Tibial nerve (tissue), 4 donors: Measurements from ENCODE around the gene COL27A1. TPM values are rescaled to one million over a fixed set of nuclear protein-coding genes. Genes with fewer than 3 reads are reported as not detected.

Source experiments
- DNase-seq, 2 donors: peaks; one replicate each; pipeline ENCODE4 v3.0.0-alpha.2; 2019; ENCODE audit warnings: low spot score in 2 of 2
- H3K27ac ChIP-seq, 4 donors: fragments of 200-600 bp; sonication (generic) in 3 of 4; one replicate each; pipeline ENCODE4 v1.5.1; 2017 to 2019; ENCODE audit warnings: mild to moderate bottlenecking in 1 of 4
- H3K27me3 ChIP-seq, 2 donors: fragments of 200-600 bp; sonication (generic) in 1 of 2; one replicate each; pipeline versions ENCODE4 v1.5.1 to v1.6.0; 2017 to 2019
- H3K36me3 ChIP-seq, 3 donors: fragments of 200-600 bp; sonication (generic); one replicate each; pipeline ENCODE4 v1.5.1; 2018 to 2019
- H3K4me1 ChIP-seq, 4 donors: fragments of 200-600 bp; sonication (generic) in 3 of 4; one replicate each; pipeline ENCODE4 v1.5.1; 2017 to 2019
- H3K4me3 ChIP-seq, 4 donors: fragments of 200-600 bp; sonication (generic) in 3 of 4; one replicate each; pipeline ENCODE4 v1.5.1; 2017 to 2019; ENCODE audit warnings: mild to moderate bottlenecking in 1 of 4, moderate library complexity in 1 of 4
- H3K9me3 ChIP-seq, 4 donors: fragments of 200-600 bp; sonication (generic) in 3 of 4; one replicate each; pipeline ENCODE4 v1.5.1; 2017 to 2019
- CTCF ChIP-seq, 5 experiments: fragments of 200-600 bp in 3 of 5; fragments of 450-650 bp in 2 of 5; sonication (generic) in 3 of 5; IDR thresholded peaks; one replicate each; pipeline ENCODE4 v1.5.1; 2016 to 2019; ENCODE audit warnings: antibody characterized with exemption in 5 of 5, mild to moderate bottlenecking in 3 of 5, moderate library complexity in 2 of 5
- EP300 ChIP-seq, 2 donors: sonication (generic); formaldehyde crosslinking; IDR thresholded peaks; one replicate each; pipeline ENCODE4 v1.6.1; 2017; ENCODE audit warnings: antibody characterized with exemption in 2 of 2, mild to moderate bottlenecking in 1 of 2
- POLR2A ChIP-seq, 2 donors: fragments of 450-650 bp; IDR thresholded peaks; one replicate each; pipeline ENCODE4 v1.6.1; 2017; ENCODE audit warnings: antibody characterized with exemption in 2 of 2, mild to moderate bottlenecking in 2 of 2, moderate library complexity in 2 of 2
- WGBS, 2 donors: methylation state at CpG; one replicate each; pipeline ENCODE4 v1.1.5; 2018; 5-methylcytosine and 5-hydroxymethylcytosine counted together
- total RNA-seq, 4 donors: library from RNA; depleted of rRNA; stranded (reverse); fragments of >200 nt; gene quantifications; one replicate each; pipeline ENCODE4 v1.1.0, GENCODE V29; 2016

Gene COL27A1
- total RNA-seq, 4 donors from 2014 or later = 14.9 to 55.8 (median 27.7) TPM

GRCh38 chr9:114141553-114142402 is 13.6 kb upstream of the COL27A1 start:
- peak in 1 of 2 donors; percentile 51 for DNase-seq
- TF ChIP-seq EP300 (IDR thresholded peaks at IDR 0.05) (no peak), CTCF (IDR thresholded peaks at IDR 0.05) (no peak), POLR2A (IDR thresholded peaks at IDR 0.05) (no peak)
- 59 to 64% methylated on average over 7 of the region's 7 CpGs for WGBS, 2 donors
- Histone ChIP-seq H3K36me3 (no peaks in the 10 kb centered on the region), H3K9me3 (no peaks in the 10 kb centered on the region), H3K4me1 (peaks cover 0 to 30% (median 0%) of the 10 kb centered on the region in 4 donors), H3K4me3 (no peak overlapping the region), H3K27me3 (no peaks in the 10 kb centered on the region), H3K27ac (no peak overlapping the region)

GRCh38 chr9:114143234-114143633 is 12.1 kb upstream of the COL27A1 start:
- H3K4me3 ChIP-seq = no peak overlapping the region
- H3K9me3 ChIP-seq = no peaks in the 10 kb centered on the region
- no peaks in the 10 kb centered on the region for H3K36me3 ChIP-seq
- H3K4me1 ChIP-seq = peaks cover 0 to 30% (median 0%) of the 10 kb centered on the region in 4 donors
- WGBS, 2 donors = 94 to 95% methylated on average over 5 of the region's 5 CpGs
- no peak for DNase-seq
- H3K27me3 ChIP-seq = no peaks in the 10 kb centered on the region
- no peak for TF ChIP-seq CTCF (IDR thresholded peaks at IDR 0.05)
- no peak for TF ChIP-seq EP300 (IDR thresholded peaks at IDR 0.05)
- TF ChIP-seq POLR2A (IDR thresholded peaks at IDR 0.05) = no peak
- H3K27ac ChIP-seq = no peak overlapping the region

DNA sequence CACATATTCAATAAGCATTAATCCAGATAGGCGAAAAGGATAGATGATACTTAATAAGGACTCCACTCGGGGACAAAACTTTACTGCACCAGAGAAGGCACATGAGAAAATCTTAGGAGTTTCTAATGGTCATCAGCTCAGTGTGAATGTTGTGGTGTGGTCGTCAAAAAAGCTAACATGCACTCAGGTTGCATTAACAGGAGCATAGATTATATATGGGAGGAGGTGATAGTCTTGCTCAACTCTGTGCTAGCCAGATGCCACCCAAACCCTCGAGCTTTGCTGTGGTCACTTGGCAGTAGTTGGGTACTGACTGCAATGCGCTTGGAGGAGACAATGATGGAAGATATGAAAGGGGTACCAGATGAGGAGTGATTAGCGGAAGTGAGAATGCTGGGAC is 8.6 kb upstream of the COL27A1 start:
- no peaks in the 10 kb centered on the region for H3K27me3 ChIP-seq
- H3K4me1 ChIP-seq = peaks cover 0 to 6% (median 0%) of the 10 kb centered on the region in 4 donors
- no peaks in the 10 kb centered on the region for H3K36me3 ChIP-seq
- DNase-seq = no peak
- 85 to 89% methylated on average over 6 of the region's 6 CpGs for WGBS, 2 donors
- TF ChIP-seq POLR2A (IDR thresholded peaks at IDR 0.05) = no peak
- TF ChIP-seq CTCF (IDR thresholded peaks at IDR 0.05) = no peak
- no peak for TF ChIP-seq EP300 (IDR thresholded peaks at IDR 0.05)
- H3K9me3 ChIP-seq = no peaks in the 10 kb centered on the region
- H3K27ac ChIP-seq = no peak overlapping the region
- H3K4me3 ChIP-seq = no peak overlapping the region

GRCh38 chr9:114149181-114149580 is 6.2 kb upstream of the COL27A1 start:
- no peak overlapping the region for H3K4me3 ChIP-seq
- no peaks in the 10 kb centered on the region for H3K9me3 ChIP-seq
- H3K27ac ChIP-seq = no peak overlapping the region
- H3K27me3 ChIP-seq = peaks cover 0 to 14% of the 10 kb centered on the region in 2 donors
- WGBS, 2 donors = 99 to 100% methylated on average over 5 of the region's 5 CpGs
- no peak for DNase-seq
- peaks cover 0 to 9% (median under 1%) of the 10 kb centered on the region in 4 donors for H3K4me1 ChIP-seq
- no peak for TF ChIP-seq EP300 (IDR thresholded peaks at IDR 0.05)
- no peak for TF ChIP-seq CTCF (IDR thresholded peaks at IDR 0.05)
- no peak for TF ChIP-seq POLR2A (IDR thresholded peaks at IDR 0.05)
- no peaks in the 10 kb centered on the region for H3K36me3 ChIP-seq

- no peak overlapping the region for H3K4me3 ChIP-seq
- no peak for TF ChIP-seq EP300 (IDR thresholded peaks at IDR 0.05)
- no peak for TF ChIP-seq POLR2A (IDR thresholded peaks at IDR 0.05)
- no peak for TF ChIP-seq CTCF (IDR thresholded peaks at IDR 0.05)
- peaks cover 0 to 15% (median 4%) of the 10 kb centered on the region in 4 donors for H3K4me1 ChIP-seq
- DNase-seq = no peak
- H3K9me3 ChIP-seq = no peaks in the 10 kb centered on the region
- 84 to 87% methylated on average over 4 of the region's 4 CpGs for WGBS, 2 donors
- no peaks in the 10 kb centered on the region for H3K36me3 ChIP-seq
- peaks cover 0 to 20% of the 10 kb centered on the region in 2 donors for H3K27me3 ChIP-seq
- no peak overlapping the region for H3K27ac ChIP-seq
These were observed 5.5 kb upstream of the COL27A1 start for GRCh38 chr9:114149765-114150340.
